Stimulated activated CD8-positive, alpha-beta memory T cell treated with anti-CD3 and anti-CD28 coated beads, Interleukin-15, amount 100 ng/mL, for 48 hours (primary cell): ENCODE results near the gene DDX51.

Source experiments
- DNase-seq, 2 donors: peaks; one replicate each; pipeline ENCODE4 v3.0.0-alpha.2; 2020; ENCODE audit warnings: low read depth in 2 of 2

DDX51 gene

DNA sequence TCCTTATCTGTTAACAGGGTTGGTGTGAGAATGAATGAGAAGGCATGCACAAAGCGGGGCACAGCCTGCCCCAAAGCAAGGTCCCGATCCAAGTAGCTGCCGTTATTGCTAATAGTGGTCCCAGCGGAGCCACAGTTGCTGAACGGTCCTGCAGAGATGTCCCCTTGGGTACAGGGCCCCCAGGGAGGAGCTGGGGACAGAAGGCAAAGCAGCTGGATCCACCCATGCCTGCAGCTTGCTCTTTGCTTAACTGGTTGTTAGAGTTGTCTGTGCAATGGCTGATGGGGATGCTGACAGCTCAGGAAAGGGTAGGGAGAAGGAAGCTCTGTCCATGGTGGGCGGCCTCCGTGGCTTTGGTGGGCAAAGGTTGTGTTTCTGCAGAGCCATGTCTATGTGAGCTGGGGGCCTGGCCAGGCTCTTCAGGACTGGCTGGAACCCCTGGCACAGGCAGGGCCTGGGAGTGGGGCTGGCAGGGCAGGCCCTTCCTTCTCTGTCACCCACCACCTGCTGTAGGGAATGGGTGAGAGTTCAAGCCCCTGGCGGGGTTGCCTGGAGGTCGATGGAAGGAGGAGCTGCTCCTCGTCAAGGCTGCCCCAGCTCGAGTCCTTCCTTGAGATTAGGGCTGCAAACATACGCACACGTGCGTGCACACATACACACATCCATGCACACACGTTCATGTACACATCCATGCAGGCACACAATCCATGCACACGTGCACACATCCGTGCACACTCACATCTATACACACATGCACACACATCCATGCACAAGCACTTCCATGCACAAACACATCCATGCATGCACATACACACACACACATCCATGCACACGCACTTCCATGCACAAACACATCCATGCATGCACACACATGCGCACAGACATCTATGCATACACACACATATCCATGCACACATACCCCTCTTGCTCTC, 35.6 kb upstream of the DDX51 start:
- no peak for DNase-seq

DNA sequence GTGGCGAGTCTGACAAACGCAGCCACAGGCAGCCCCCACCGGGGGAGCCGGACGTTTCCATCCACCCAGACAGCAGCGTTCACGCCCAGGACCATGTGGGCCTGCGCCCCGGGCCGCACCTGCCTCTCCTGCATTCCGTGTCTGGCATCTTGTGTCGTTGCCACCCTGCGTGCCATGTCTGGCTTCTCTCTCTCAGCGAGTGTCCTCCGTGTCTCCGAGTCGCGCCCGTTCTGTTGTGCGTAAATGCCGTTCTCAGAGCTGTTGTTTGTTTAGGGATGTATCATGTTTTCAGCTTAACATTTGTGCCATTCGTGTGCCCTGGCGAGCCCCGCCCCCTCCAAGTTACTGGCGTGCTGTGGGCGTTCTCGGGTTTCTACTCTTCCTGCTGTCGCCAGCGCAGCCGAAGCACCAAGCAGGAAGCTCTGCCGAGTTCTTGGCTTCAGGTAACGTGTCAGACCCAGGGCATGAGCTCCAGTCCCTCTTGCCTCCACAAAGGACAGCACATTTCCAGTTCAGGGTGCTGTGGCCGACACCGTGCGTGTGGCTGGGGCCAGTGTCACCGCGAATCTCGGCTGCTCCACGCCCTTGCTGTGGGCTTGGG, 34.8 kb upstream of the DDX51 start:
- DNase-seq: no peak

DNA sequence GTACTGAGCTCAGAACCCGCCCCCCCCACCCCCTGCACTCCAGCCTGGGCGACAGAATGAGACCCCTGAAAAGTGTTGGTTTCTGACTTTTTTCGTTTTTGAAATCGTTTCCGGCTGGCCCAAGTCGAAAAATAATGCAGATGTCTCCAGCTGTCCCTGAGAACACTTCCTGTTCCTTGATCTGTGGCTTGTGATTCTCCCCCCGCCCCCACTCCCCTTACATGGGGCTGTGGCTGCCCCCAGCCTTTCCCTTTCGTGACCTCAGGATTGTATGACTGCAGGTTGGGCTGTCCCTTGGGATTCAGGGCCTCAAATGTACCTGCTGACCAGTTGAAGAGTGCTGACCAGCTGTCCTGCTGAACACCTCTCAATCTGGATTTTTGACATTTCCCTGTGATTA, 34.2 kb upstream of the DDX51 start:
- DNase-seq: no peak

DNA sequence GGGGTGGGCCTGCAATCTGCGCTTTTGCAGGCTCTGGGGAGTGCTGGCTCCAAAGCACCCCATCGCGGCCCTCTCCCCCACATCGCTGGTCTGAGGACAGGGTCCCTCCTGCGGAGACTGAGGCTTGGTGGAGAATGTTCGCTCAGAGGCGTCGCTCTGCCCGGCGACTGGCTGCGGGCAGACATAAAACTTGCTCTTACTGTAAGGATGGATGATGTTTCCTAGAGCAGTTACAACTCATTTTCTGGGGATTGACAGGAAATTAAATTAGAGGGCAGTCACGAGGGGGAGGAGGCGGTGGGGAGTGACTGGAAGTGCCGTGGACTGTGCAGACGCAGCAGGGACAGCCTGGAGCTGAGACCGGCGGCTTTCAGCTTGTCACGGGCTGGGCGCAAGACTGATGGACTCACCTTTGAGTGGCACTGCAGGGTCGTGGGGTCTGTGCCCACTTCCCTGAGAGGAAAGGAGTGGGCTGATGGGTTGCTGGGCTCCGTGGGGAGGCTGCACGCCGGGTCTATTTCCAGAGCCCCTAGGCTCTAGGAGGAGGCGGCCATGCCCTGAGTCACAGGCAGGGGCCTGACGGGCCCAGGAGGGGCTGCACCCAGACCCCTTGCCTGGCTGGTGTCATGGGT, 32.9 kb upstream of the DDX51 start:
- DNase-seq: no peak

DNA sequence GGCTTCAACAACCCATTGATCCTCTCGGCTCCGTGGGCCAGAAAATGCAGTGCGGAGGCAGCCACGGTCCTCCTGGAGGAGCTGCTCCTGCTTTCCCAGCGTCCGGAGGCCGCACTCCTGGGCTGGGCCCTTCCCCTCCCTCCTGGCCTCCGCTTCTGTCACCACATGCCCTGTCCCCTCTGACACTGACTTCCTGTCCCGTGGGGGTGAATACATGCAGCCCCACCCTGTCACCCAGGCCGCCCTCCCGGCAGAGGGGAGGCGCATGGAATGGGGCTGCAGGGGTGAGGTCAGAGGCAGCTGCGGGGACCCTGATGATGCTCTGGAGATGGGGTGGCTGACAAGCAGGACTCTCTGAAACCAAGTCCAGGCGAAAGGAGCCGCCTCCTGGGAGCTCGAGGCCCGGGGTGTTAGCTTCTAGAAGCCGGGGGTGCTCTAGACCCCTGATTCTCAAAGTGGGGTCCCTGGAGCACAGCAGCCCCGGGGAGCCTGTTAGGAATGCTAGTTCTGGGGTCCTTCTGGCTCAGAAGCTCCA, 32.3 kb upstream of the DDX51 start:
- no peak for DNase-seq

DNA sequence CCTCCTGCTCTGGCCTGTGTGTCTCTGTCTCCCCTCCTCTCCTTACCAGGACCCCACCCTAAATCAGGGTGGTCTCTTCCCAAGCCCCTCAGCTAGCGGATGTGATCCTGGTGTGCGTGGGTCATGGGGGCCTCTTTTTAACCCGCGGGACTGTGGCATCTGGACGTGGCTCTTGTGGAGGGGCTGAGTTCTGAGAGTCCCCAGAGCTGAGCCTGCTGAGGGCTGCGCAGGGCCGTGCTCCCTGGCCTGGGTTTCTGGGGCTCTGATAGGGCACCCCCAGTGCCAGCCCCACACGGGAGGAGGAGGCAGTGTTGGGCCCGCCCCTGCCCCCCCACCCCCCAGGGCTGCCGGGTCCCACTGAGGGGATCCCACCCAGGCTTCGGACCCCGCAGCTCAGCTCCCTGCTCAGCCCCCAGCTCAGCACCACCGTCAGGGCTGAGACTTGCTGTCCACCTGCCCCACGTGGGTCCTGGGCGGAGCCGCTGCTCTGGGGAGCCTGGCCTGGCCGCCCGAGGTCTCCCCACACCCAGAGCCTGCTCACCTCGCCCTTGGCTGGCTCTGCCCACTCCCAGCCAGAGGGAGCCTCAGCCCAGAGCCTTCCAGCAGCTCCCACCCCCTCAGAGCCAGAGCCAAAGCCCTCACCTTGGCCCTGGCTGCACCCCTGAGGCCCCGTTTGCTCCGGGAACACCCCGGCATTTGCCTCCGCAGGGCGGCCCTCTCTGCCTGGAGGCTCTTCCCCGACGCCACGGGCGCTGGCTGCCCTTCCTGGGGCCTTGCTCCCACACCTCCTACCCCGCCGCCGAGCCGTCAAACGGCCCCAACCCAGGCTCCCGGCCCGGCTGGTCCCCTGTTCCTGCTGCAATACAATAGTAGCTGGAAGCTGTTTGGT, 31.6 kb upstream of the DDX51 start:
- no peak for DNase-seq

DNA sequence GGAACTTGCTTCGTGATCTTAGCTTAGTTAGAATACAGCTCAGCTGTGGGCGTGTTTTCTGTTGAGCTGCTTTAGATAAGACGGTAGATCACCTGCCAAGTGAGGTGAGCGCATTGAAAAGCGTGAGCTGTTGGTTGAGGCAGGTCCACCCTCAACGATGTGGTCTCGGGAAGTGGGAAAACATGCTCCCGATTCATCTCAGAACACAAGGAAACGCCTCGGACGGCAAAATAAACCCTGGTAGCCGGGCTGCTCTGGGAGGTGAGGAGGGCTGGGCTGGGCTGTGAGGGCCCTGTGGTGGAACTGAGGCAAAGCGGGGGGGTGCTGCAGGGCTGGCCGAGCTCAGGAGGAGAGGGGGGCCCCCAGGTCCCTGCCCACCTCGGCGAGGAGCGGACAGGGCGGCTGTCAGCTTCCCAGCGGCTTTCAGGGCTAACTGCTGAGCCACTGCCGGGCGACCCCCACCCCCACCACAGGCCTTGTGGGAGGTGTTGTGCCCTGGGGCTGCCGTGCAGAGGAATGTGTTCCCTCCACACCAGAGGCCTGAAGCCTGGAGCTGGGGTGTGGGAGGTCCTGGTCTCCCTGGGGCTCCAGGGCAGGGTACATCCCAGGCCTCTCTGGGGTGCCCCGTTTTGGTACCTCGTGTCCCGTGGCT, 30.8 kb upstream of the DDX51 start:
- no peak for DNase-seq

DNA sequence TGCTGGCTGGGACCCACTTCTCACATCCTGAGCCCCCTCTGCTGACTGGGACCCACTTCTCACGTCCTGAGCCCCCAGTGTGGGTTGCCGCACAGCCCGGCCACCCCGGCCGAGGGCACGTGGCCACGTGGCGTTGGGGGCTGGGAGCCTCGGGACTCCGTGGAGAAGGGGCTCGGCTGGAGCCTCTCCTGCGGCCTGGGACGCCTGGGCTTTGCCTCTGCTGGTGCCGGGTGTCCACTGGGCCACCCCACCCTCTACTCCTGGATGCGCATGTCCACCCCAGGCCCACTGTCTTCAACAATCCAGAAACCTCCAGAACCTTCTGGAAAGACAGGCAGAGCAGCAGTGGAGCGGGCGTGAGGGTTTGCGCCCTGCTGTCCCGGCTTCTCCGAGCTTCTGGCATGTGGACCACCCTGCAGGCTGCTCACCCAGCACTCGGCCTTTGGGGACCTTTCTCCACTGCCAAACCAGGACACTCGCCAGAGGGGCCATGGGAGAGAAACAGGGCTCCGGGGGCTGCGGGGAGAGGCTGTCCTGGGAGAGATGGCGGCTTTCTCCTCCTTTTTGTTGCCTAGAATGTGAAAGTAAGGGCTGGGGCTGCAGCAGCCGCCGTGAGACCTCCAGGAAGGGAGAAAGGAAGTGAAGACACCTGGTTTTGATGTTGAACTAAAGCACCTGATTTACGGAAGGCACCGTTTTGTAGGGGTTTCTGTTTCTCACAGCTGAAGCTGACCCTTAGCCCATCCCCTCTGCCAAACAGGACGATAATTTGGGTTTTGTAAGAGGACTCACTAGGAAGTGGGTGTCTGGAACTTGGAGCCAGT, 30.1 kb upstream of the DDX51 start:
- DNase-seq: no peak

DNA sequence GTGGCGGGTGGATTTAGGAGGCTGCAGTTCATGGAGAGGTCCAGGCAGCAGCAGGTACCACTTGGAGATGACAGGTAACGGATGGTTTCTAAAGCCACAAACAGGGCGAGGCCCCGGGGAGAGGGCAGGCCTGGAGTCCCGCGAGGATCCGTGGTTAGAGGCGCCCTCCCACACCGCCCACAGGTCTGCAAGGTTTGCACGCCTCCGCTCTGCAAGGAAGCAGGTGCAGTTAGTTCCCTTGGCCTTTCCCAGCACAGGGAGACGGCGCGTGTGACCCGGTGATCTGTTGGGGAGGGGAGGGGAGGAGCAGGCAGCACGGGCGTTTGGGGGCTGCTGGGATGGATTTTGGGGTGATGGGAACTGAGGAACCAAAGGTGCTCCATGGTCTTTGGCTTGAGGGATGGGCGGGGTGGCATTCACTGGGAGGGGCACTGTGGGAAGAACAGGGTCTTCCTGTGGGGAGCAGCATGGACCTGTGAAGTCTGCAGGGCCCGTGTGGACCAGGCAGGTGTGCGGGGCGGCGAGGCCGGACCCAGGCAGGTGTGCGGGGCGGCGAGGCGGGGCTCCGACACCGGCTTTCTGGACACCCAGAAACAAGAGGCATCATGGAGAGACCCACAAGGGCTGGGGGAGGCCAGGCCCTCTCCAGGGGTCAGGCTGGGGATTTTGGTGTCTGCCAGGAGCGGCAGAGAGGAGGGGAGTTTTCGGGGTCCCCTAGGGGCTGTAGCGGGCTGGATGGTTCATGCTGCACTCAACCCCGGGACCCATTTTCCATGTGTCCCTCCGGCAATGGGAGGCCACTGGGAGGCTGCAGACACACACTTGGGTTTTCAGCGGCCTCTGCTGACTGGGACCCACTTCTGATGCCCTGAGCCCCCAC, 29.3 kb upstream of the DDX51 start:
- no peak for DNase-seq

DNA sequence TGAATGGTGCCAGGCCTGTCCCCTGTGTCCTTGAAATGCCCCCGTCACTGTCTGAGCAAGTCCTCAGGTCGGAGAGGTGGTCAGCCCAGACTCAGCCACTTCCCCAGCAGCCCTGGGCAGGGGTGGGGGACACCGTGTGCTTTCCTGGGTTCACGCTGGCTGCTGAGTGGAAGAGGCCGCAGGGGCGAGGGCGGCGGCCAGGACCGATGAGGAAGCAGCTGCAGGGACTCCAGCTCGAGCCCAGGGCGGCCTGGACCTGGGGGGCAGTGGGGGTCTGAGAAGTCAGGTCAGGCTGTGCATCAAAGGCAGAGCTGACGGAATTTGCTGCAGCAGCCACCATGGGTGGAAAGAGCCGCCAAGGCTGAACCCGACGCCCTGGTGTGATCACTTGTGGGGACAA, 28.5 kb upstream of the DDX51 start:
- DNase-seq: no peak

DNA sequence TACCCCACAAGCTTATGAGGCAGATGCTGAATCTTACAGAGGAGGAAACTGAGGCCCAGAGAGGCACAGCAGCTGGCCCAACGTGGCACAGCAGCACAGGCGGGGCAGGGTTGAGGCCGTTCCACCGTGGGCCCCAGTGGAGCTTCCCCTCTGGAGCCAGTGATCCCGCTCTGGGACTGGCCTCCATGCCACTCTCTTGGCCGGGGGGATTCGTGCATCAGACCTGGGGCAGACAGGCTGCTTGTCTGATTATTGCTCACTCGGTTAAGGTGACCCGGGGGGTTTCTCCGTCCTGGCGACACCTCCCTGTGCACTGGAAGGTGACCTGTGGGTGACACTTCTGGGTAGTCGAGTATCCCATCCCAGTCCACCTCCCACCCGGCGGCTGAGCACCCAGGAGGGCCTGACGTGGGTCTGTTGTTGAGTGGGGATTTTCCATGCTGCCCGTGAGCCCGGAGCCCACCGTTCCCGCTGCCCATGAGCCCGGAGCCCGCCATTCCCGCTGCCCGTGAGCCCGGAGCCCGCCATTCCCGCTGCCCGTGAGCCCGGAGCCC, 27.9 kb upstream of the DDX51 start:
- DNase-seq: no peak

DNA sequence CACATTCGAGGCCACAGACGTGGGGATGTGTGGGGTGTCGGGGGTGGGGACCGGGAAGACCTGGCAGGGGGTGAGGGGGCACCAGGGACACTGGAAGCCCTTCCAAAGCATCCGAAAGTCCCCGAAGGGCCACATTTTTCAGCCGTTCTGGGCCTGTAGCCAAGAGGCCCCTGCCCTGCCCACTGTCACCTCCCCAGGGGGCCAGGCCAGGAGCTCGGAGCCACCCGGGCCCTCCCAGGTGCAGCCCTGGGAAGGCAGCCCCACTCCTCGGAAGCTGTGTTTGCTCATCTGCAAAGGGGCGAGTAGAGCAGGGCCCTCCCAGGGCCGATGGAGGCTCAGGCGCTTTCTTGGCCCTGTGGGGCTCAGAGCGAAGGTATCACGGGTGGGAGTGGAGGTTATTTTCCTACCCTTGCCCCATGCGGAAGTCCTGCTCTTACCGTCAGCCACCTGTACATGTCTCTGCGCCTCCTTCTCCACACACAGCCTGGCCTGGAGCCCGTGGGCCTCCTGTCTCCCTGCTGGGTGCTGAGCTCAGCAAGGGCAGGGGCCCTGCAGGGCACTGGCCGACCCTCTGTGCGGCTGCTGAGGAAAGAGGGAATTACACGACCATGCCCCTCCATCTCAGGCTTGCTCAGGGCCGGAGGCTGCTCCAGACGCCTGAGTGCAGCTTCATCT, 27.3 kb upstream of the DDX51 start:
- DNase-seq: no peak

DNA sequence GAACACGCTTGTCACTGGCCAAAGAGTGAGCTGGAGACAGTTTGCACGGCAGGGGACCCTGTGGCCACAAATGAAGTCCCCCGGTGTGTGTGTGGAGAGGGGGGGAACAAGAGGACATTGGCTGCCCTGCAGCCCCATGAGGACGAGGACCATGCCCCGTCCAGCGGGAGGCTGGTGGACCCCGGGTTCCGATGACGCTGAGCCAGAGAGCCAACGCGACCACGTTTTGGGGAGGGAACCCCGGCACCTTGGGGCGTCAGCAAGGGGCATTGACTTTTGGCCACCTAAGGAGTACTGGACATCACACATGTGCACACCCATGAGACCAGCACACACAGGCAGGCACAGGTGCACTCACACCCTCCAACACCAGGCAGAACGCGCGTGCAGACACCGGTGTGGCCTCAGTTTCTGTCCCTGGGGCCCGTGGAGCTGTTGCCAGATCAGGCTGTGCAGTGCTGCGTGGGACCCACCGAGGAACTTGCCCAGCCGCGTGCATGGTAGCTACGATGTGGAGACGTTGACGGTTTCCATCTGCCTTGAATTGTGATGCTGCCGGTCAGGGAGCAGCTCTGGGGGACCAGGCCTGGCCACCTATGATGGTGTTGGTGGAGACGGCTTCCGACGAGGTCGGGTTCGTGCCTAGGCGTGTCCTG, 26.6 kb upstream of the DDX51 start:
- no peak for DNase-seq

DNA sequence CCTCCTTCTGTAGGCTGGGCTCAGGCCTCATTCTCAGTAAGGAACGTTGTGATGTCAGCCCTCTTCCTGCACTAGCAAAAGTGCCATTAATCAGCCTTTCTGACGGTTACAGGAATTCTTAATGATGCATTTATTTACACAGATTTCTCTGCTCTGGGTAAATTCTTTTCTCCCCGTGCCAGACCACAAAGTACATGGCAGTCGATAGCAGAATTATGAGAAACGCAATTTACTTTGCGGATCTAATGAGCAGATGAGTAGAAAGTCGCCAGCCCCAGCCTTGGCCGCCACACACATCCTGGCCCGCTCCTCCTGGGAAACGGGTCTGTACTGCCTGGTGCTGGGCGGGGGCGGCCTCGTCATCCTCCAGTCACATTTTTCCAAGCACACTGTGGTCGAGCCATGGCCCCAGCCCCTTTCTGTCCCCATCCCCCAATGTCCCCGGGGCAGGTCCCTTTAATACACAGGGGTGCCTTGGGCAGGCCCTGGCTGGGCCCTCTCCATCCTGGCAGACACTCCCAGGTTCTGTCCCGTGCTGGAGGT, 26.0 kb upstream of the DDX51 start:
- no peak for DNase-seq

DNA sequence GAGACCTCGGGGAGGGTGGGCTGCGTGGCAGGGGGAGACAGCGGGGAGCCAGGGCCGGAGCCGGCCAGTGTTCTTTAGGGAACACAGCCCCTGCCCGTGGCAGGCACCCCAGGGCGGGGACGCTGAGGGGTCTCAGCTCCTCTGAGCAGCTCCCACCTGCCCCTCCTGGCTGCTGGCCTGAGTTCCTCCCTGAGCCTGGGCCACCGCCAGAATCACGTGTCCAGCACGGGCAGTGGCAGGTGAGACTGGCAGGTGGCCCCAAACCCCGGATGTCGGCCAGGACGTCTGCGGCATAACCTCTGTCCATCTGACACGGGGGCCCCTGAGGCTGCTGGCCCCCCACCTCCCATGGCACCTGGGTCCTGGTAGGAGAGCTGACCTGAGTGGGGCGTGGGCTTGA, 25.3 kb upstream of the DDX51 start:
- no peak for DNase-seq

DNA sequence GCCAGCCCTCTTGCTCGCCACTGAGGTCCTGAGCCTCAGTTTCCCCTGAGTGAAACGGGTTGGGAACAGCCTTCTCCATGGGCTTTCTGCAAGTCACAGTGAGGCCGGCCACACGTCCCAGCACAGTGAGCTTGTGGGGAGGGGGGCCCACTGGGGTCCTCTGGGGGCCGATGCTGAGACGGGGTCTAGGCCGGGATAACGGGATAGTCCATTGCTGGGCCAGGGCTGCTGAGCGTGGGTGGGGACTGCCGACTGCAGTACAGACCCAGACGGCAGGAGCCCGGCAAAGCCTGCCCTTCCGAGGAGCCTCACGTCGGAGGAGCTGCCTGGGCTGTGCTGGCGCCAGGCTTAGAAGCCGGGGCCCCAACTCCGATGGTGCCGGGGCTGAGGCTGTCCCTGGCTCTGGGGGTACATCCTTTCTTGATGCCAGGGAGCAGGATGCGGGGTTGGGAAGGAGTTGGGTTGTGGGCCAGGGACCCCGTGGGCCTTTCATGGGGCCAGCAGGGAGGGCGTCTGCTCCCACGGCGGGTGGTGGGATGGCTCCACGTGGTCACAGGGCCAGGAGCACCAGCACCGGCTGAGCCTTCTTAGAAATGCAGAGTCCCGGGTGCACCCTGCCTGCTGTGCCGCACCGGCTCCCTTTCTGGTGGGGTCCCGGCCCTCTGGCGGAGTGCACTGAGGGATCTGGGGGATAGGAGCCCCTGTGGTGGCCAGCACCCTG, 24.4 kb upstream of the DDX51 start:
- DNase-seq: no peak
